Cardiac fibroblast (primary cell): ENCODE results near the gene FREY1.

Experiments
- DNase-seq, 2 donors: peaks; one replicate each; pipeline versions ENCODE4 v3.0.0 to v3.0.0-alpha.2; 2010; ENCODE audit warnings: low read depth in 2 of 2
- H3K4me3 ChIP-seq, 2 donors: replicated peaks in 1 of 2; 1 replicate in 1 of 2; 2 replicates in 1 of 2; pipeline ENCODE4 v1.5.1; 2011; ENCODE audit warnings: low read depth in 2 of 2, low read length in 2 of 2, mild to moderate bottlenecking in 2 of 2, moderate library complexity in 1 of 2
- CTCF ChIP-seq: IDR thresholded peaks from one replicate; pipeline ENCODE4 v1.5.1; 2011; ENCODE audit warnings: low read depth, mild to moderate bottlenecking, low read length, inconsistent platforms

Gene FREY1

GRCh38 chr11:45925550-45925949, 18.5 kb upstream of the FREY1 start:
- no peak for DNase-seq
- no peak overlapping the region for H3K4me3 ChIP-seq
- no peak for TF ChIP-seq CTCF

- TF ChIP-seq CTCF = no peak
- no peak for DNase-seq
- H3K4me3 ChIP-seq = no peak overlapping the region
Measured at GRCh38 chr11:45924927-45925326, 17.9 kb upstream of the FREY1 start.

- DNase-seq = no peak
- no peak overlapping the region for H3K4me3 ChIP-seq
- TF ChIP-seq CTCF = no peak
Measured at GRCh38 chr11:45924036-45924915, 17.2 kb upstream of the FREY1 start.

GRCh38 chr11:45922425-45923082, 15.5 kb upstream of the FREY1 start, which contains the start of gene LARGE2:
Gene LARGE2 (plus strand): TSS chr11:45922656. CDS start chr11:45922883, 227 bp downstream.
- no peak for DNase-seq
- no peak within 1 kb of the TSS for H3K4me3 ChIP-seq
- no peak for TF ChIP-seq CTCF

- no peak overlapping the region for H3K4me3 ChIP-seq
- no peak for DNase-seq
Measured at GRCh38 chr11:45921561-45922424, 14.7 kb upstream of the FREY1 start.

More at GRCh38 chr11:45921561-45922424, 14.7 kb upstream of the FREY1 start:
- no peak for TF ChIP-seq CTCF
